Activated naive CD4-positive, alpha-beta T cell (primary cell): ENCODE measurements around the gene TREML1.
A peak's percentile ranks its signal among the peaks of the same experiment; 100 is the strongest.
"Not testable (repeated sequence)": the region's sequence is repeated elsewhere in the genome, so short reads cannot be mapped to it uniquely, and the experiment has no call there.

Experiments used
- DNase-seq, 4 experiments: peaks; one replicate each; lab custom pipeline; 2025; lab: John Stamatoyannopoulos, UW

Gene TREML1

DNA sequence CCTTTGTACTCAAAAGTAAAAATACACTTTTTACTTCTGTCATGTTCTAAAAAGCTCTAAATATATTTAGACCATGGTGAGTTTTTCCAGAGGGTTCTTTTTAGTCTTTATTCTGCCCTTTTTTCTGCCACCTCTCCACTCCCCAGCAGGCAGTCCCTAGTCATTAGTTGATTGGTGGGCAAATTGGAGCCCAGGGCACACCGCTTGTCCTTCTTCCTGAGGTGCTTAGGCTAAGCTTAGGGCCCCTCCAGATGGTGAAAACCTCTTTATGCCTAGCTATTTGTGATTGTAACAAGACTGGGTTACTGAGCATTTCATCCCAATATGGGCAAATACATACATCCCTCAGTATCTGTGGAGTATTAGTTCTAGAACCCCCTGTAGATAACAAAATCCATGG, 6.2 kb downstream of the TREML1 start:
- DNase-seq, result no peak

DNA sequence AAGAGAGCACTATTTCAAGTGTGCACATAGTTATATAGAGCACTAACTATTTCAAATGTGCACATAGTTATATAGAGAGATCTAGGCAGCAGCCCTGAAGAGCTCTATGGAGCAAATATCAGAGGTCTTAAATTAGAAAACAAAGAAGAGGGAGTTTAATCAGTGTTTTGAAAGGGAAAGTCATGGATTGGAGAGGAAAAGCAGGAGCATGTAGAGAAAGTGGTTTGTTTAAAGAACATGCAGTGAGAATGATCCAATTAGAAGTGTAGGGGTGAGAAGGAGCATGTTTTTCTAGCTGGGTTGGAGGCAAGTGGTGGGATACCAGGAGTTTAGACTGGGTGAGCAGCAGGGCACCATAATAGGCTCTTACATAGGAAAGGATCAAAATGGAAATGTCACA, 17.2 kb downstream of the TREML1 start:
- DNase-seq, result no peak

DNA sequence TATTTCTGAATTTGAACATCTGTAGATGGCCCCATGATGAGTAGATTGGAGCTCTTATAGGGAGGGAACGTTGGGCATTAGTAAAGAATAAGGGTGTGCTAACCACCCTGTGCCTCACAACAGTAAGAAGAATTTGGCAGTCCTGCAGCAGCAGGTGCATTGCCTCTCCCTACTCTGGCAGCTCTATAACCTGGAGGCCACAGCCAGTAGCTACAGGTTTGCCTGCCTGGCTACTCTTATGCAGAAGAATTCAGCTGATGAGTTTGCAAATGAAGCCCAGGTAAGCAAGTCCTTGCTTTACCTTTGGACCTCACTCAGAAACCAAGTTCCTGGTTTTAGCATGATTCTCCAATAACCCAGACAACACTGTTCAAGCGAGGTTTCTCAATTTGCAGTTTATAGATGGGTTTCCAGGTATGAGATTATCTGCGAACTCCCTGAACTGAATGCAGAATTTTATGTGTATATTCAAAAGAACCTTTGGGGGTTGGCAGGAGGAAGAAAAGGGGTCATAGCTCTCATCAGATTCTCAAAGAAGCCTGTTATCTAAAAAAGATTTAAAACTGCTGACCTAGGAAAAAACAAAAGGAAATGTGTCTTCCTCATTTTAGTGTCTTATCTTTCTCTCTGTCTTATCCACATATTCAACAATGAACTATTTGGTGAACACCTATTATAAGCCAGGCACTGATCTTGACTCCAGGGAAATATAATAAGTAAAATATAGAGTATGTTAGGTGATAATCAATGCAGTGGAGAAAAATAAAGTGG, 18.9 kb downstream of the TREML1 start:
- no peak for DNase-seq

DNA sequence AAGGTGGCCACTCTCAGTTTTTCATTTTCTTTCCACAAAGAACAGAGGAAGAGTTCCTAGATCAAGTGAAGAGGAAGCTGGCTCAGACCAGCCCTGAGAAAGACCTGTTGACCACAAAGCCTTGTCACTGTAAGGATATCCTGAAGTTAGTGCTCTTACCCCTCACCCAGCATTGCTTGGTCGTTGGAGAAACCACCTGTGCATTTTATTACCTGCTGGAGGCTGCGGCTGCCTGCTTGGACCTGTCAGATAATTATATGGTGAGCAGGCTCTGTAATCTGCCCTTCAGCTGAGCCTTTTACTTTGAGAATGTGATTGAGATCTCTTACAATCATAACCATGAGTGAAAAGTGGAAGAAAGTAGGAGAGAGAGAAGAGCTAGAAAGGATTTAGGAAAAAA, 21.9 kb downstream of the TREML1 start:
- no peak for DNase-seq

DNA sequence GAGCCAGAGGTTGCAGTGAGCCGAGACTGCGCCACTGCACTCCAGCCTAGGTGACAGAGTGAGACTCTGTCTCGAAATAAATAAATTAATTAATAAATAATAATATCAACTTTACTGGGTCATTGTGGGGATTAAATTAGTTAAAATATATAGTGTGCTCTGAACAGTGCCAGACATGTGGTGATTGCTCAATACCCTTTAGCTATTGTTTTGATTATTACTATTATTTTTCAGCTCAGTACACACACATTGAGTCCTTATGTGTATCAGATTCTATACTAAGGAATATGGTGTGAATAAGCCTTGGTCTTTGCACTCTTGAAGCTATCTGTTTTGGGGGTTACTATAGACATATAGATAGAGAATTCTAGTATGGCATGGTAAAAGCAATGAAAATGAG, 28.9 kb downstream of the TREML1 start:
- no peak for DNase-seq

DNA sequence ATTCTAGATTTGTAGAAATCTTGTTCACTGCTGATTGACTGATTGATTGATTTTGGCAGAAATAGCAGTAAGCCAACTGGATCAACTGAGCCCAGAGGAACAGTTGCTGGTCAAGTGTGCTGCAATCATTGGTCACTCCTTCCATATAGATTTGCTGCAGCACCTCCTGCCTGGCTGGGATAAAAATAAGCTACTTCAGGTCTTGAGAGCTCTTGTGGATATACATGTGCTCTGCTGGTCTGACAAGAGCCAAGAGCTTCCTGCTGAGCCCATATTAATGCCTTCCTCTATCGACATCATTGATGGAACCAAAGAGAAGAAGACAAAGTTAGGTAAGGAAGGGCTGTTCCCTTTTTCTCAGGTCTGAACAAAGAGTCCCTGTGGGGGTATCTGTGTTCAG, 31.2 kb downstream of the TREML1 start:
- DNase-seq, result no peak

DNA sequence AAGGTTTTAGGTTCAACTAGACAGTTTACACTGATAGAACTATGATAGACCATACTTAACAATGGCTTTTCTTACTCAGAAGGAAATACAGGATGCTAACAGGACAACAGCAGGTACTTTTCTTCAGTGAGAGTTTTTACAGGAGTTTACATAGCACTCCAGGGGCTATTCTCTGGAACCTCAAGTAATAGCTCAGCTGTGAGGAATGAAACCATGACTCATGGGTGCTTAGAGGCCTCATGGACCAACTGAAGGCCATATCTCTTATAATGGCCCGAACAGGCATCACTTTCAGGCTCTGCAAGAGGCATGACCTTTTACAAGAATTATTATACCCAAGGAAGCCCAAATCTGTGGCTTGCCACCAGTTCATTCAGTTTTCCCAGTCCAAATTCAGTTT, 31.8 kb downstream of the TREML1 start:
- no peak for DNase-seq

DNA sequence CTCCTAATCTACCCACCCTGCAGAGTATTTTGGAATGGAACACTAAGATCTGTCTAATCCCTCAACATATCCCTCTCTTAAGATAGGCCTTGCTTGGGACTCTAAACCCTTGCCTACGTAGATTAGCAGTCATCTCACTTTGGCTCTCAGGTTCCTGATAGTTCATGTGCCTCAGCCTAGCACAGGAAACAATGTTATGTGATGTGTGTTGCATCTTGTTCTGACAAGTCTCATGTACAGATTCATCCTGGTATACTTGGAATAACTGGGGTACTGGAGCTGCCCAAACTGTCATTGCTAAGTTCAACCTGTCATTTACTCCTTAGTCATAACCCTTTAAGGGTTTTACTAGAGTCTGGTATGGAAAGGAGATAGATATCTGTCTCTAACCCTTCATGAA, 34.1 kb downstream of the TREML1 start:
- DNase-seq, result no peak

DNA sequence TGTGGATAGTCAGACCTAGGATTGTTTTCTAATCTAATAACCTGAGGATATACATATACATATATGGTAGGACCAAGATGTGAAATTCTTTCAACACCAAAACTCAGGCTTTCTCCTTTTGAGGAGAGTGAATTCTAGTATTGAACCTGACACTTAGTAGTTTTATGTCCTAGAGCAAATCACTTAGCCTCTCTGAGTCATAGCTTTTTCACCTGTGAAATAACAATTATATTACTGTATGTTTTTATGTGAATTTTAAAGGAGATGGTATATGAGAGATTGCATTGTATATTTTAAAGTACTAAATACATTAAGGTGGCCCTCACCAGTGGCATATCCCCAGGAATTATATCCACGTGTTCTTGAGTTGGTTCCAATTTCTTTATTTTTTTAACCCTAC, 34.6 kb downstream of the TREML1 start:
- DNase-seq, result no peak

DNA sequence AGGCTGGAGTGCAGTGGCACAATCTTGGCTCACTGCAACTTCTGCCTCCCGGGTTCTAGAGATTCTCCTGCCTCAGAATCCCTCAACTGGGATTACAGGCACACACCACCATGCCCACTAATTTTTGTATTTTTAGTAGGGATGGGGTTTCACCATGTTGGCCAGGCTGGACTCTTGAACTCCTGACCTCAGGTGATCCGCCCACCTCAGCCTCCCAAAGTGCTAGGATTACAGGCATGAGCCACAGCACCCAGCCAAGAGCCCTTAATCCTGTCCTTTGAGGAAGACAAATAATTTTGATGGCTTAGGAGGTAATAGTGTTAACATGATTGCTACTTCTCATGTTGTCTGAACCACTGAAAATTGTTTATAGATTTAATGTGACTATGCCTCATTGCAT, 39.1 kb downstream of the TREML1 start:
- not testable (repeated sequence) for DNase-seq

DNA sequence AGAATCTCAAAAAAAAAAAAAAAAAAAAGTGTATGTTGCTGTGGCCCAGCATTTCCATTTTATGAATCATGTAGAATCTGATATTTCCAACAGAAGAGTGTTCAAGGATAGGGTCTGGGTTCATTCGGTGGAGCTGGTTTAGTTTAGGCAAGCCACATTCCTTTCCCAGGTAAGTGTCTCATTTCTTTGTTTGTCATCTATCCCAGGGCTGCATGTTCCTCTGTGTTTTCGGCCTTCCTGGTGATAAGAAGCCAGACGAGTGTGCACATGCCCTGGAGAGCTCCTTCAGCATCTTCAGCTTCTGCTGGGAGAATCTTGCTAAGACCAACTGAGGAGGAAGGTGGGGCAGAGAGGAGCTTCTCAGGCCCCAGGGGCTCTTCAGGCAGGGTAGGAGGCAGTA, 43.1 kb downstream of the TREML1 start:
- DNase-seq, result no peak

DNA sequence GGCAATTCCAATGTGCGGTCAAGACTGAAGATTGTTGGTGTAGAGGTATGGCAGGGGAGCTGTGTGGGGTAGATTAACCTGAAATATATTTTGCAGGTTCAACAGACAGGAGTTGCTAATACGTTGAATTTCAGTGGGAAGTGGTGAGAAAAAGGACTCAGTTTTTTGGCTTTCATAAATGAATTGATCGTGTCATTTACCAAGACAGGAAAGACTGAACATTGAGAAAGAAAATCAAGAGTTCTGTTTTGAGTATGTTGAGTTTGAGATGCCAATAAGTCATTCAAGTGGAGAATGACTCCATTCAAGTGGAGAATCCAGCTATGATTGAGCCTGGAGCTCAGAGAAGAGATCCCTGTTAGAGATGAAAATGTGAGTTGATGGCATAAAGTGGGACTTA, 50.3 kb downstream of the TREML1 start:
- no peak for DNase-seq

DNA sequence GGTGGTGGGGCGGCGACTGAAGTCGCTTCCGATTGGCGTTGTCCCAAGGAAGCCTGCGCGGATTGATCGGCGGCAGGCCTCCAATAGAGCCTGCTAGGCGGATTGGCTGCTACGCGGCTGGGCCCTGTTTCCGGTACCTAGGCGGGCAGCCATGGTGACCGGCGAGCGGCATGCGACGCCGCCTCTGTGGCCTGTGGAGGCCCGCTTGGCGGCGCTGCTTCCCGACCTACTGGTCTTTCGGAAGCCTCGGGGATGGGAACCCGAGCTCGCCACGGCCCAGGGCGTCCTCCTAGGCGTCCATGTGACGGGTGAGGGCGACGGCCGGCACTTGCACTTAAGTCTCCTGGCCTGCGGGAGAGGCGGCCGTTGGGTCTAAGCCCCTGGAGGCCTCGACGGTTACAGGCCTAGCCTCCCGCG, 53.3 kb downstream of the TREML1 start:
- peak in 1 of 4 experiments; percentile 4 for DNase-seq
